Suppressor macrophage (primary cell): ENCODE measurements around the gene FAM32A.
"Not testable (repeated sequence)": the region's sequence is repeated elsewhere in the genome, so short reads cannot be mapped to it uniquely, and the experiment has no call there.

Source experiments
- DNase-seq, 4 experiments: peaks; one replicate each; pipeline ENCODE4 v3.0.0-alpha.2; 2020 to 2022

FAM32A gene

GRCh38 chr19:16164222-16164890 is 20.9 kb upstream of the FAM32A start:
- no peak for DNase-seq

GRCh38 chr19:16166417-16166816 is 18.8 kb upstream of the FAM32A start:
- no peak for DNase-seq

- DNase-seq: no peak
Measured at GRCh38 chr19:16167055-16167454, 18.2 kb upstream of the FAM32A start.

- DNase-seq: peak; percentile 54 to 81 (median 73)
Measured at GRCh38 chr19:16168465-16169081, 16.6 kb upstream of the FAM32A start.

GRCh38 chr19:16170134-16170533 is 15.1 kb upstream of the FAM32A start:
- DNase-seq: no peak

GRCh38 chr19:16175954-16176353 is 9.3 kb upstream of the FAM32A start:
- no peak for DNase-seq

GRCh38 chr19:16178866-16179265 is 6.3 kb upstream of the FAM32A start:
- DNase-seq: not testable (repeated sequence)

- no peak for DNase-seq
Measured at GRCh38 chr19:16180611-16181010, 4.6 kb upstream of the FAM32A start.

- DNase-seq: no peak
Measured at GRCh38 chr19:16184665-16185122, 516 bp upstream of the FAM32A start.

- DNase-seq: peak; percentile 37 to 72 (median 56)
Measured at GRCh38 chr19:16185768-16186123, 536 bp downstream of the FAM32A start.

- DNase-seq: no peak
Measured at GRCh38 chr19:16188521-16188920, 3.3 kb downstream of the FAM32A start.

- no peak for DNase-seq
Measured at GRCh38 chr19:16190198-16190597, 5.0 kb downstream of the FAM32A start.

GRCh38 chr19:16190736-16191135 is 5.5 kb downstream of the FAM32A start:
- DNase-seq: no peak

GRCh38 chr19:16191216-16191908 is 6.2 kb downstream of the FAM32A start:
- no peak for DNase-seq

- DNase-seq: no peak
Measured at GRCh38 chr19:16193466-16193865, 8.3 kb downstream of the FAM32A start.

- DNase-seq: no peak
Measured at GRCh38 chr19:16197188-16197621, 12.0 kb downstream of the FAM32A start.

- peak; percentile 99 to 100 (median 100) for DNase-seq
Measured at GRCh38 chr19:16197622-16198369, 12.6 kb downstream of the FAM32A start, which contains the start of gene AP1M1. Gene AP1M1 (plus strand): TSS chr19:16197911. CDS start chr19:16198027, 116 bp downstream.

GRCh38 chr19:16198370-16198651 is 13.1 kb downstream of the FAM32A start:
- peak in 2 of 4 experiments; percentile 14 to 22 for DNase-seq

GRCh38 chr19:16199275-16199932 is 14.2 kb downstream of the FAM32A start:
- no peak for DNase-seq

GRCh38 chr19:16200038-16201010 is 15.1 kb downstream of the FAM32A start:
- DNase-seq: peak; percentile 49 to 68 (median 59)

- DNase-seq: no peak
Measured at GRCh38 chr19:16201011-16201391, 15.8 kb downstream of the FAM32A start.
